ENCODE results near the gene CCDC12.

DNA sequence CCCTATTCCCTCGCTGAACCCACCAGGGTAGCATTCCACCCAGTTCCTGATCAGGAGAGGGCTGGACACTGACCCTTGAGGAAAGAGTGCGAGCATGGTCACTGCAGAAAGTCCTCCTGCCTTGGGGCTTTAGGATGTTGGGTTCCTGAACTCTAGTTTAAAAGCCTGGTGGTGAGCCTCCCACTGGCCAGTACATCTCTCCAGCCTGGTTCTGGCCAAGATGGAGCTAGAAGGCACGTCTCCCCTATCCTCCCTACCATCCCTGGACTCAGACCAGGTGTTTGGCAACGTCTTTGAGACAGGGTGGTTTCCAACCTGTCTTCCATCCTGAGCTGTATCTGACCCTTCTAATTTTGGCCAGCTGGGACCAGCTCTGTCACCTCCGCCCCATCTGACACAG lies 34.4 kb upstream of the CCDC12 start:
- TF ChIP-seq, protein P1, sequence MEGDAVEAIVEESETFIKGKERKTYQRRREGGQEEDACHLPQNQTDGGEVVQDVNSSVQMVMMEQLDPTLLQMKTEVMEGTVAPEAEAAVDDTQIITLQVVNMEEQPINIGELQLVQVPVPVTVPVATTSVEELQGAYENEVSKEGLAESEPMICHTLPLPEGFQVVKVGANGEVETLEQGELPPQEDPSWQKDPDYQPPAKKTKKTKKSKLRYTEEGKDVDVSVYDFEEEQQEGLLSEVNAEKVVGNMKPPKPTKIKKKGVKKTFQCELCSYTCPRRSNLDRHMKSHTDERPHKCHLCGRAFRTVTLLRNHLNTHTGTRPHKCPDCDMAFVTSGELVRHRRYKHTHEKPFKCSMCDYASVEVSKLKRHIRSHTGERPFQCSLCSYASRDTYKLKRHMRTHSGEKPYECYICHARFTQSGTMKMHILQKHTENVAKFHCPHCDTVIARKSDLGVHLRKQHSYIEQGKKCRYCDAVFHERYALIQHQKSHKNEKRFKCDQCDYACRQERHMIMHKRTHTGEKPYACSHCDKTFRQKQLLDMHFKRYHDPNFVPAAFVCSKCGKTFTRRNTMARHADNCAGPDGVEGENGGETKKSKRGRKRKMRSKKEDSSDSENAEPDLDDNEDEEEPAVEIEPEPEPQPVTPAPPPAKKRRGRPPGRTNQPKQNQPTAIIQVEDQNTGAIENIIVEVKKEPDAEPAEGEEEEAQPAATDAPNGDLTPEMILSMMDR (IDR thresholded peaks at IDR 0.05) = no peak
- no peak for TF ChIP-seq POLR2A (IDR thresholded peaks at IDR 0.05)
